NB4 (cell line): ENCODE results near the gene MPPE1.

ENCODE experiments used
- CTCF ChIP-seq: IDR thresholded peaks from one replicate; pipeline ENCODE4 v1.5.1; 2012; ENCODE audit warnings: low read depth, low read length
- POLR2A ChIP-seq: IDR thresholded peaks from 2 replicates; pipeline ENCODE4 v1.6.1; 2011; ENCODE audit warnings: mild to moderate bottlenecking; ENCODE audit not compliant: insufficient read length; ENCODE audit errors: extremely low read depth

DNA sequence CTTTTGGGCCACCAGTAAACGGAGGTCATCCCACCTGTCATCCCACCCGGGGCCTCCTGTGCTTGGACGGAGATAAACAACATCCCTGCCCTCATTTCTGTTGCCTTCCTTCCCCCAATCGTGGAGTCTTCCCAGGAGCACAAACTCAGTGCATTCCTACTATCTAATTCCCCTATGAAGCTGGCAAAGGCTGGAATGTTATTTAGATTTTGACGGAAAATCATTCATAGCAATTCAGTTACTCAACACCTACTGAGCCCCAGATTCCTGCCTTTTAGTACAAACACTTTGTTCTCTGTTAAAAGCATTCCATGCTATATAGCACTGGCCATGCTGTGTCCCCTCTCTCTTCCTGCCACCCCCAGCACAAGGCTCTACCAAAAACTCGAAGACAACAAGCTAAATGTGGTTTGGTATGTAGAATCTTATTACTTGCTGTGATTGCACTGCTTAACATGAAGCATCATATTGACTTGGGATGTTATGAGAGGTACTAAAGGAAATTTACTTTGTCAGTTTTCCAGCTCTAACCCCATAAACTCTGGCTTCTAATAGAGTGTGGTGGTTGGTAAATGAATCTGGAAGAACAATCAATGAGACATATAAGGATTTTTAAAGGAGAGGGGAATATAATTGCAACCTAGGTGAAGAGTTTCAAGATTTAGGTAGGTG, 40.9 kb upstream of the MPPE1 start:
- no peak for TF ChIP-seq CTCF
- TF ChIP-seq POLR2A, result no peak
